AG10803 (cell line): ENCODE results near the gene CLTC.

Experiments
- DNase-seq: peaks from one replicate; pipeline ENCODE4 v3.0.0; 2010; ENCODE audit warnings: low read depth
- H3K4me3 ChIP-seq: 2 replicates; pipeline ENCODE4 v1.5.1; 2011; ENCODE audit warnings: mild to moderate bottlenecking, low read length, control low read depth
- CTCF ChIP-seq: conservative IDR thresholded peaks from 2 replicates; pipeline ENCODE4 v1.5.1; 2011; ENCODE audit warnings: mild to moderate bottlenecking, low read length, control low read depth, inconsistent platforms

CLTC gene

DNA sequence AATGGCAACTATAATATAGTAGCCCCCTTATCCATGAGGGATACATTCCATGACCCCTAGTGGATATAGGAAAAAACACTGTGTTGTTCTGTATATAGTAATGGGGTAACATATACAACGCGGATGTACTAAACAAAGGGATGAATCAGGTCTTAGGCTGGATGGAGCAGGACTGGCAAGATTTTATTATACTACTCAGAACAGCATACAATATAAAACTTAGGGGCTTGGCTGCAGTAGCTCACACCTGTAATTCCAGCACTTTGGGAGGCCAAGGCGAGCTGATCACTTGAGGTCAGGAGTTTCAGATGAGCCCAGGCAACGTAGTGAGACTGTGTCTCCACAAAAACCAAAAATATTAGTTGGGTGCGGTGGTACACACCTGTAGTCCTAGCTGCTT, 114.5 kb downstream of the CLTC start:
- H3K4me3 ChIP-seq: no peak overlapping the region
- no peak for TF ChIP-seq CTCF
- no peak for DNase-seq

- DNase-seq: no peak
- H3K4me3 ChIP-seq: no peak overlapping the region
- no peak for TF ChIP-seq CTCF
These were observed 117.6 kb downstream of the CLTC start for GRCh38 chr17:59737324-59737723.

DNA sequence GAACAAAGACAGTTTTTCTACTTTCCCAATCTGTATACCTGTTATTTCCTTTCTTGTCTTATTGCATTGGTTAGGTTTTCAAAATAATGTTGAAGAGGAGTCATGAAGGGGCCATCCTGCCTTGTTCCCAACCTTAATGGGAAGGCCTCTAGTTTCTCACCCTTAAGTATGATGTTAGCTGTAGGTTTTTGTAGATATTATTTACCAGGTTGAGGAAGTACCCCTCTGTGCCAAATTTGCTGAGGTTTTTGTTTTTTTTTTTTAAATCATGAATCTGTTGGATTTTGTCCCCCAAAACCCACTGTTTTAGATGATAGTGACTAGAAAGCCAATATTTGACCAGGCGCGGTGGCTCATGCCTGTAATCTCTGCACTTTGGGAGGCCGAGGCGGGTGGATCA, 124.1 kb downstream of the CLTC start:
- no peak for DNase-seq
- no peak overlapping the region for H3K4me3 ChIP-seq
- TF ChIP-seq CTCF: no peak

GRCh38 chr17:59745040-59745439, 125.3 kb downstream of the CLTC start:
- H3K4me3 ChIP-seq: no peak overlapping the region
- no peak for DNase-seq
- TF ChIP-seq CTCF: no peak
